Measurements from ENCODE around the gene FAM120B.
A peak's percentile ranks its signal among the peaks of the same experiment; 100 is the strongest.

FAM120B gene

DNA sequence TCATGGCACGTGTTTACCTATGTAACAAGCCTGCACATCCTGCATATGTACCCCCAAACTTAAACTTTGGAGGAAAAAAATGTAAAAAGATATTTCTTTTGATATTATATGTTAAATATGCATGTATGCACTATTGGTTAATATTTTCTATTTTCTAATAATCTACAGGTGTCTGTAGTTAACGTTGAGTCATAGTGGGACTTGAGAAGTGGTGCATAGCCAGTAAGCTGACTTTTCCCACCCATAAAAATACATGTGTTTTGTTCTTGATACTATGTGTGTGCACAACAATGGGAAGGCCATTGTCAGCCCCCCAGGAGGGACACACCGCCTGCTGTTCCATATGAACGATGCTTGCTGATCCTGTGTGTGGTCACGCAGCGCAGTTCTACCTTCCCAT, 49.1 kb downstream of the FAM120B start:
- H3K36me3 Mint-ChIP-seq (ENCODE audit: low read depth) = peaks cover 59% of the 10 kb centered on the region
- H3K4me3 Mint-ChIP-seq = no peak overlapping the region
- intact Hi-C loops (cut with micrococcal nuclease) = no loop called here
- no peaks in the 10 kb centered on the region for H3K27me3 Mint-ChIP-seq
- peaks cover 25% of the 10 kb centered on the region for H3K9me3 Mint-ChIP-seq
- H3K27ac Mint-ChIP-seq = no peak overlapping the region
- peaks cover 5% of the 10 kb centered on the region for H3K4me1 Mint-ChIP-seq (ENCODE audit: low read depth)

DNA sequence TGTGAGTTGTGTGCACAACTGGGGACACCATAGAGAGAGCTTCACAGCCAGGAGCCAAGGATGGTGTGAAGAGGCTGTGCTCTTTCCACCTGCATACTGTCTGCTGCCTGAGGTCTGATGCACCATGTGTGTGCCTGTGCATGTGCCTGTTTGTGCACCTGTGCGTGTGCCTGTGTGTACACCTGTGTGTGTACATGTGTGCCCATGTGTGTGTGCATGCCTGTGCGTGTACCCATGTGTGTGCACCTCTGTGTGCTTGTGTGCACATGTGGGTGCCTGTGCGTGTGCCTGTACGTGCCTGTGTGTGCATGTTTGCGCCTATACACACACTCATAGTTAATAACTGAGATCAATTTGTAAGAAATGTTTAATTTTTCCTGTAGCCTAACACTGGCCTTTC, 51.3 kb downstream of the FAM120B start:
- peaks cover 5% of the 10 kb centered on the region for H3K4me1 Mint-ChIP-seq (ENCODE audit: low read depth)
- peaks cover 59% of the 10 kb centered on the region for H3K36me3 Mint-ChIP-seq (ENCODE audit: low read depth)
- H3K27me3 Mint-ChIP-seq = no peaks in the 10 kb centered on the region
- H3K4me3 Mint-ChIP-seq = no peak overlapping the region
- H3K9me3 Mint-ChIP-seq = peaks cover 3% of the 10 kb centered on the region
- H3K27ac Mint-ChIP-seq = no peak overlapping the region
- intact Hi-C loops (cut with micrococcal nuclease) = no loop called here

- H3K27me3 Mint-ChIP-seq = no peaks in the 10 kb centered on the region
- intact Hi-C loops (cut with micrococcal nuclease) = no loop called here
Measured at GRCh38 chr6:170358496-170358895, 51.9 kb downstream of the FAM120B start.

DNA sequence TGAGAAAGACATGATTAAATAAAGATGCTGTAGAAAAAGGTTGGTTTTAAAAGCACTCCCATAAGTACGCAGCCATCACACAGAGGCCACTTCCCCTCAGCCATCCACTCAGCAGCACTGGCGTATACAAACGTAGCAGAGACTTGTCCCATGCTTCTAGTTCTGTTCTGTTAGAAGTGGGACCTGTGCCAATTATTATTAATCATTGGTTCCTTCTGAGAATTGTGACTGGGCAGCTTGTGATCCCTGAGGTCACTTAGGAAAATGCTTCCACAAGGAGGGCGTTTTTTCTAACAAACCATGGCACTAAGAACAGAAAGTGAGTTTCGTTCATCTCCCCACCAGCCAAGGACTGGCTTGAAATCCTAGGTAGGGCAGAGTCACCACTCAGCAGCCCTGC, 53.9 kb downstream of the FAM120B start:
- Mint-ChIP-seq H3K27me3 (no peaks in the 10 kb centered on the region), H3K4me3 (no peak overlapping the region), H3K27ac (no peak overlapping the region), H3K36me3 (ENCODE audit: low read depth) (peaks cover 79% of the 10 kb centered on the region), H3K9me3 (no peaks in the 10 kb centered on the region), H3K4me1 (ENCODE audit: low read depth) (peaks cover 5% of the 10 kb centered on the region)
- intact Hi-C loops (cut with micrococcal nuclease) = no loop called here

More at GRCh38 chr6:170358496-170358895, 51.9 kb downstream of the FAM120B start:
- Mint-ChIP-seq H3K27ac (no peak overlapping the region), H3K4me3 (no peak overlapping the region), H3K4me1 (ENCODE audit: low read depth) (peaks cover 5% of the 10 kb centered on the region), H3K9me3 (no peaks in the 10 kb centered on the region), H3K36me3 (ENCODE audit: low read depth) (peaks cover 66% of the 10 kb centered on the region)

DNA sequence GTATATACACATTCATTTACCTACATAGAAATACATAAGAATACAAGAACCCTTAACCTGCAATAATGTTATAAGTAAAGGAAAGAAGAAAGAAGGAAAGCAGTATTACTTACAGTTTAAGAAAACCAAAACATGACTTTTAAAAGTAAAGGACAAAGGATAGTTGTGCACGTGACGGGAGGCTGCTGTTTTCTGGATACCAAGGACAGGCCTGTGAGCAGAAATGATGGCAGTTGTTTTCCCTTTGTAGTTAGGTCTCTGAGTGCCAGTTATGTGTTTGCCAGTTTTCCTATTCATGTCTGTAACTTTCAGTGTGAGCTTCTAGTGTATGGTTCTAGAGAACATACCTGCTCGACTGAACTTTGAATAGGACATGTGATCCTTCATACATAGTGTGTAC, 54.8 kb downstream of the FAM120B start:
- Mint-ChIP-seq H3K36me3 (ENCODE audit: low read depth) (peaks cover 88% of the 10 kb centered on the region), H3K27me3 (no peaks in the 10 kb centered on the region), H3K9me3 (no peaks in the 10 kb centered on the region), H3K4me3 (no peak overlapping the region), H3K4me1 (ENCODE audit: low read depth) (peaks cover 5% of the 10 kb centered on the region), H3K27ac (no peak overlapping the region)
- intact Hi-C loops (cut with micrococcal nuclease) = no loop called here

GRCh38 chr6:170362121-170362520, 55.6 kb downstream of the FAM120B start:
- H3K4me1 Mint-ChIP-seq (ENCODE audit: low read depth) = peaks cover 5% of the 10 kb centered on the region
- H3K36me3 Mint-ChIP-seq (ENCODE audit: low read depth) = peaks cover 93% of the 10 kb centered on the region
- no peaks in the 10 kb centered on the region for H3K27me3 Mint-ChIP-seq
- intact Hi-C loops (cut with micrococcal nuclease) = no loop called here
- H3K4me3 Mint-ChIP-seq = no peak overlapping the region
- H3K9me3 Mint-ChIP-seq = no peaks in the 10 kb centered on the region
- H3K27ac Mint-ChIP-seq = no peak overlapping the region

DNA sequence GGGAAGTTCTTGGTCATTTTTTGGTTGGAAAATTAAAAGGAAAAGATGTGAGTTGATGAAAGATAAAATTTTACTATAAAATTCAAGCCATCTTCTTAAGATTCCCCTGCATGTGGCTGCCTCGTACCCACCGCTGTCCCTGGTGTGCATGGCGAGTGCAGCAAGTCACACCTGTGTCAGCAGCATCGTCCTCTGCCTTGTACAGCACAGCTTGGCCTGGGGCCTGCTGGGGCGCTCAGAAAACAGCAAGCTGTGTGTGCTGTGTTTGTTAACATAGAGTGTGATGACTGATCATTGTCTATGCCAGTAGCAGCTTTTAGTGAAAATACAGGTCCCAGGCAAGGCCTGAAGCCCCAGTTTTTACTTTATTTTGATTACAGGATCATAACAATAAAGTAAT, 56.7 kb downstream of the FAM120B start:
- intact Hi-C loops (cut with micrococcal nuclease) = no loop called here
- H3K27ac Mint-ChIP-seq = no peak overlapping the region
- H3K4me1 Mint-ChIP-seq (ENCODE audit: low read depth) = peaks cover 5% of the 10 kb centered on the region
- H3K27me3 Mint-ChIP-seq = no peaks in the 10 kb centered on the region
- H3K36me3 Mint-ChIP-seq (ENCODE audit: low read depth) = peaks cover 88% of the 10 kb centered on the region
- no peaks in the 10 kb centered on the region for H3K9me3 Mint-ChIP-seq
- H3K4me3 Mint-ChIP-seq = no peak overlapping the region

DNA sequence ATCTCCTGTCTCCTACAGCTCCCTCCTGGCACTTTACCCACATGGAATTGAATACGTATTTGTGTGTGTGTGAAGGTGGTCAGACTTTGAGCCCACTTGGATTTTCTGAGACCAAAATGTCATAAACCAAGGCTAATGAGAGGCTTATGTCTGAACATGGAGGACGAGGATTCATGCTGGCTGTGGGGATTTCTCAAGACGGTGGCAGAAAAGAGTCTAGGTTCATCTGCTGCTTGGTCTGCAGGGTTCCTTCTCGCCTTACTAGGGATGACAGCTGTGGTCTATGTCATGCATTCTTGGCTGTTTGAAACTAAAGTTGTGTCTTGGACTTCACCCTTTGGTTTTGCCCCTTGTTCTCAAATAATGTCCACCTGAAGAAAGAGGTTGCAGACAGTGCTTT, 58.6 kb downstream of the FAM120B start:
- H3K36me3 Mint-ChIP-seq (ENCODE audit: low read depth) = peaks cover 85% of the 10 kb centered on the region
- H3K4me3 Mint-ChIP-seq = no peak overlapping the region
- intact Hi-C loops (cut with micrococcal nuclease) = no loop called here
- peaks cover 8% of the 10 kb centered on the region for H3K4me1 Mint-ChIP-seq (ENCODE audit: low read depth)
- H3K27me3 Mint-ChIP-seq = no peaks in the 10 kb centered on the region
- H3K27ac Mint-ChIP-seq = no peak overlapping the region
- no peaks in the 10 kb centered on the region for H3K9me3 Mint-ChIP-seq

GRCh38 chr6:170365593-170365992, 59.0 kb downstream of the FAM120B start:
- Mint-ChIP-seq H3K27ac (peak overlapping the region; percentile 9), H3K4me3 (no peak overlapping the region), H3K27me3 (no peaks in the 10 kb centered on the region), H3K36me3 (ENCODE audit: low read depth) (peaks cover 85% of the 10 kb centered on the region), H3K9me3 (no peaks in the 10 kb centered on the region), H3K4me1 (ENCODE audit: low read depth) (peaks cover 9% of the 10 kb centered on the region)
- intact Hi-C loops (cut with micrococcal nuclease) = no loop called here

DNA sequence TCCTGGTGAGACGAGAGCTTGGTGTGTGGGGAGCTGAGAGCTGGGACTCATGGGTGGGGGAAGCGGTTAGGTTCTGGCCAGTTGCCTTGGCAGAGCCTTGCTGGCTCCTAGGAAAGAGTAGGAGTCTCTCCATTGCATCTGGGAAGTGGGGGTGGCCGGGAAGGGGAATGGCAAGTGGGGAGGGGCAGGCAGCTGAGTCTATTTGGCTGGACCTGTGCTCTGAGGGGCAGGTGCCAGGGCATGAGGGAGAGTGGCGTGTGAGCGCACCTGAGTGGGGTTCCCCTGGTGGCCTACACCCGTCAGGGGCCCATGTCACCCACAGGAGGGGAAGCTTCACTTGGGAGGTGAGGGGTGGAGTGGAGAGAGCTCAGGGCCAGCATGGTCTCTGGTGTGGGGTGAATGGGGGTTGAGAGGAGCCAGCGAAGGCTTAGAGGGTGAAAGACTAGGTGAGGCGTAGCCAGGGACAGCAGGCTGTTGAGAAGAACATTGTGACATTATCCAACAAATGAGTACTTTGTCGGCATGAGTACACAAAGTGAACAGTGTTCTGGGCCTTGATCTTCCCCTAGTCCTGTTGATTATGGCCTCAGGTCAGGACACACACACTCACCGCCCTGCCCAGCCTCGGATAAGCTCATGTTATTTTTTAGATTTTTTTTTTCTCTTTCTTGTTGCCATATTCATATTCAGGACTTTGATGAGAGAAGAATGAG, 59.8 kb downstream of the FAM120B start:
- peaks cover 11% of the 10 kb centered on the region for H3K4me1 Mint-ChIP-seq (ENCODE audit: low read depth)
- H3K4me3 Mint-ChIP-seq = no peak overlapping the region
- peak overlapping the region; percentile 9 for H3K27ac Mint-ChIP-seq

GRCh38 chr6:170367241-170367640, 60.7 kb downstream of the FAM120B start:
- Mint-ChIP-seq H3K9me3 (no peaks in the 10 kb centered on the region), H3K36me3 (ENCODE audit: low read depth) (peaks cover 89% of the 10 kb centered on the region), H3K4me1 (ENCODE audit: low read depth) (peaks cover 11% of the 10 kb centered on the region)

More for the DNA sequence above, 59.8 kb downstream of the FAM120B start:
- intact Hi-C loops (cut with micrococcal nuclease) = no loop called here
- H3K36me3 Mint-ChIP-seq (ENCODE audit: low read depth) = peaks cover 88% of the 10 kb centered on the region
- no peaks in the 10 kb centered on the region for H3K27me3 Mint-ChIP-seq
- no peaks in the 10 kb centered on the region for H3K9me3 Mint-ChIP-seq

GRCh38 chr6:170368544-170368943, 62.0 kb downstream of the FAM120B start:
- Mint-ChIP-seq H3K27ac (no peak overlapping the region), H3K27me3 (no peaks in the 10 kb centered on the region), H3K4me3 (no peak overlapping the region), H3K4me1 (ENCODE audit: low read depth) (peaks cover 11% of the 10 kb centered on the region), H3K36me3 (ENCODE audit: low read depth) (peaks cover 76% of the 10 kb centered on the region), H3K9me3 (no peaks in the 10 kb centered on the region)
- intact Hi-C loops (cut with micrococcal nuclease) = no loop called here

More at GRCh38 chr6:170367241-170367640, 60.7 kb downstream of the FAM120B start:
- Mint-ChIP-seq H3K4me3 (no peak overlapping the region), H3K27me3 (no peaks in the 10 kb centered on the region), H3K27ac (no peak overlapping the region)
- intact Hi-C loops (cut with micrococcal nuclease) = no loop called here

DNA sequence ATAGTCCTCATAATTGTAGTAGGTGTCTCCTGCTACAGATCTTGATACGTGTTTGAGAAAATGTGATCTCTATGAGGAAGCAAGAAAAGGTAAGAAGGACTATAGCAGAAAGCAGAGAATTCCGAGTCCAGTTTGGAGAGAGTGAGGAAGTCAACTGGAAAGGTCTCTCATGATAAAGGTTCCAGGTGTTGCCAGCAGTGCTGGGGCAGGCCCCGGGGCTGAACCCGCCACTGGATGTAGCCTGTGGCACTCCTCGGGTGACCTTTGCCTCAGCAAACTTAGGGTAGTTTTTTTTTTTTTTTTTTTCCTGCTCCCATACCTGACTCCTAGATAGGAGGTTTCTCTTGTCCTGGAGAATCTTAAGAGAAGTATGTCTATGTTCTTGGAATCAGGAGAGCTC, 62.8 kb downstream of the FAM120B start:
- intact Hi-C loops (cut with micrococcal nuclease) = no loop called here
- Mint-ChIP-seq H3K27me3 (no peaks in the 10 kb centered on the region), H3K27ac (no peak overlapping the region), H3K4me1 (ENCODE audit: low read depth) (peaks cover 11% of the 10 kb centered on the region), H3K9me3 (no peaks in the 10 kb centered on the region), H3K4me3 (no peak overlapping the region), H3K36me3 (ENCODE audit: low read depth) (peaks cover 67% of the 10 kb centered on the region)

DNA sequence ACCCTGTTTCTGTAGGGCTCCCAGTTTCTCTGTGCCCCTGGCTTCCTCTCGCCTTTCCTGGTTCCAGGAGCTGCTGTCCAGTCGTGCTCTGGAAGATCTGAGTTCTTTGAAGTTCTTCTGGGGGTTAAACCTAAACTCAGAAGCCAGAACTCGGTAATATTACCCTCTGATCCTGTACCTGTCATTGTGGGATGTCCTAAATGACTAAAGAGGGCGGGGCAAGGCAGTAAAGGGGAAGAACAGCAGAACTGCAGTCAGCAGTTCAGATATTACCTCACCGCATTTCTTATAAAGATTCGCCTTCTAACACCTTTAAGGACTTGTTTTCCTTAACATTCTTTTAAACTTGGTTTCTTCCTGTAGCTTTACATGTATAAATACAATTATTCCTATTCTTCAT, 63.9 kb downstream of the FAM120B start:
- H3K4me1 Mint-ChIP-seq (ENCODE audit: low read depth) = peaks cover 12% of the 10 kb centered on the region
- H3K27ac Mint-ChIP-seq = no peak overlapping the region
- H3K9me3 Mint-ChIP-seq = no peaks in the 10 kb centered on the region
- peaks cover 58% of the 10 kb centered on the region for H3K36me3 Mint-ChIP-seq (ENCODE audit: low read depth)
- H3K27me3 Mint-ChIP-seq = no peaks in the 10 kb centered on the region
- no peak overlapping the region for H3K4me3 Mint-ChIP-seq
- intact Hi-C loops (cut with micrococcal nuclease) = no loop called here

DNA sequence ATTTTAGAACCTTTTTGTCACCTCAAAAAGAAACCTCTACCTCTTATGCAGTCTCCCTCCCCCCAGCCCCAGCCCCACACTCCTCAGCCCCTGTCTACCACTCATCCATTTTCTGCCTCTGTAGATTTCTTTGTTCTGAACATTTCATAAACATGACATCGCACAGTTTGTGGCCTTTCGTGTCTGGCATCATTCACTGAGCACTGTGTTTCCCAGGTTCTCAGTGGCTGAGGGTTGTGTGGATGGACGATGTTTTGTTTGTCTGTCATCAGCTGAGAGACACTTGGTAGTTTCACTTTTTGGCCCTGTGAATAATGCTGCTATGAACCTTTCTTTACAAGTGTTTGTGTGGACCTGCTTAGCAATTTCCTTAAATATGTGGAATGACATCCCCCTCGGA, 64.5 kb downstream of the FAM120B start:
- Mint-ChIP-seq H3K4me3 (no peak overlapping the region), H3K9me3 (no peaks in the 10 kb centered on the region), H3K27me3 (no peaks in the 10 kb centered on the region), H3K27ac (no peak overlapping the region), H3K4me1 (ENCODE audit: low read depth) (peaks cover 18% of the 10 kb centered on the region), H3K36me3 (ENCODE audit: low read depth) (peaks cover 58% of the 10 kb centered on the region)
- intact Hi-C loops (cut with micrococcal nuclease) = no loop called here

Data from dendritic cell treated with granulocyte-macrophage colony-stimulating factor and Interleukin-4, amounts not matched to agents 40 ng/mL and 50 ng/mL, for 4 days (primary cell).